ENCODE data around the gene CATSPER3. TPM values are rescaled to one million over a fixed set of nuclear protein-coding genes. Genes with fewer than 3 reads are reported as not detected.

Gene CATSPER3
- total and polyA plus RNA-seq, 2 of the 13 experiments (the other 11 are each of a cell fraction or from before 2014, with no cell fraction given), result 0.33 to 0.37 TPM

DNA sequence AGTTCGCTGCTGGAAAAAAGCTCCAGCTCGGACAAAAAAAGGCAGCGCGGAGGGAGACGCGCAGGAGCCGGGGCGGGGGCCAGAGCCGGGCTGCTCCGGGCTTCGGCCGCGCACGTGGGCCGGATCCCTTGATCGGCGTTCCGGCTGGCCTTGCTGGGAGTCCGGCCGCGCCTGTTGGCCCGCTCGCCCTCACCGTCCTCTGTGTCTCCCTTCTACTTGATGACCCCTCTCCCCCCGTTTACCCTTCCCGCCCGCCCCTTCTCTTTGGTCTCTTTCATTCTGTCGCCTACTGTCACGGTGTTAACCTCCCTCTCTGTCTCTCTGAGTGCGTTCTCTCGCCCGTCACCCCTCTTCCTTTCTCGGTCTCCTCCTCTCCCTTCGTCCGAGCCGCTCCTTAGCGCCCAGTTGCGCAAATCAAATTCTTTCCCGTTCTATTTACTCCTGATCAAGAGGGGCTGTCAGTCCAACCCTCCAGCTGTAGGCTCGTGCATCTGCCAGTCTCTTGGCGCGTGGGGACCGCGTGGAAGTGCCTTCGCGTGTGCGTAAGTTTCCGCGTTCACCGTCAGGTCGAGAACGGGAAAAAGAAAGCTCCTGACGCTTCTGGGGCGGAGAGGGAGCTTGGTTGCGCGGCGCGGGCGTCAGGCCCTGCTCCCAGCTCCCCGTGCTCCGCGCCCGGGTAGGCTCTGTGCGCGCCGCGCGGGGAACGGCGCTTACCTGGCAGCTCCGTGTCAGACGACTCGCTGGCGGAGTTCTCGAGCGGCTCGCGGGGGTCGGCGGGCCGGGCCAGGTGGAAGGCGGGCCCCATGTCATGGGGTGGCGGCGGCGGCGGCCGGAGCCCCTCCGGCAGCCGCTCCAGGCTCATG is 65.5 kb downstream of the CATSPER3 start (continued):
- TF ChIP-seq, protein P1, sequence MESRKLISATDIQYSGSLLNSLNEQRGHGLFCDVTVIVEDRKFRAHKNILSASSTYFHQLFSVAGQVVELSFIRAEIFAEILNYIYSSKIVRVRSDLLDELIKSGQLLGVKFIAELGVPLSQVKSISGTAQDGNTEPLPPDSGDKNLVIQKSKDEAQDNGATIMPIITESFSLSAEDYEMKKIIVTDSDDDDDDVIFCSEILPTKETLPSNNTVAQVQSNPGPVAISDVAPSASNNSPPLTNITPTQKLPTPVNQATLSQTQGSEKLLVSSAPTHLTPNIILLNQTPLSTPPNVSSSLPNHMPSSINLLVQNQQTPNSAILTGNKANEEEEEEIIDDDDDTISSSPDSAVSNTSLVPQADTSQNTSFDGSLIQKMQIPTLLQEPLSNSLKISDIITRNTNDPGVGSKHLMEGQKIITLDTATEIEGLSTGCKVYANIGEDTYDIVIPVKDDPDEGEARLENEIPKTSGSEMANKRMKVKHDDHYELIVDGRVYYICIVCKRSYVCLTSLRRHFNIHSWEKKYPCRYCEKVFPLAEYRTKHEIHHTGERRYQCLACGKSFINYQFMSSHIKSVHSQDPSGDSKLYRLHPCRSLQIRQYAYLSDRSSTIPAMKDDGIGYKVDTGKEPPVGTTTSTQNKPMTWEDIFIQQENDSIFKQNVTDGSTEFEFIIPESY (CRISPR knock-in tag; IDR thresholded peaks at IDR 0.05), result no peak
- TF ChIP-seq, protein P2, sequence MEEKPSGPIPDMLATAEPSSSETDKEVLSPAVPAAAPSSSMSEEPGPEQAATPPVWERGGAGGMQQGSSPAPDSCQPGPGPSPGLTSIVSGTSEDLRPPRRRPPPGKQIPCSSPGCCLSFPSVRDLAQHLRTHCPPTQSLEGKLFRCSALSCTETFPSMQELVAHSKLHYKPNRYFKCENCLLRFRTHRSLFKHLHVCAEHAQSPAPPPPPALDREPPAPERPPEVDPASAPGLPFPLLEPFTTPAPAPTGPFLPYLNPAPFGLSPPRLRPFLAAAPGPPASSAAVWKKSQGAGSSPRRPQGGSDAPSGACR (CRISPR knock-in tag; IDR thresholded peaks at IDR 0.05), result no peak
- TF ChIP-seq, protein P3, sequence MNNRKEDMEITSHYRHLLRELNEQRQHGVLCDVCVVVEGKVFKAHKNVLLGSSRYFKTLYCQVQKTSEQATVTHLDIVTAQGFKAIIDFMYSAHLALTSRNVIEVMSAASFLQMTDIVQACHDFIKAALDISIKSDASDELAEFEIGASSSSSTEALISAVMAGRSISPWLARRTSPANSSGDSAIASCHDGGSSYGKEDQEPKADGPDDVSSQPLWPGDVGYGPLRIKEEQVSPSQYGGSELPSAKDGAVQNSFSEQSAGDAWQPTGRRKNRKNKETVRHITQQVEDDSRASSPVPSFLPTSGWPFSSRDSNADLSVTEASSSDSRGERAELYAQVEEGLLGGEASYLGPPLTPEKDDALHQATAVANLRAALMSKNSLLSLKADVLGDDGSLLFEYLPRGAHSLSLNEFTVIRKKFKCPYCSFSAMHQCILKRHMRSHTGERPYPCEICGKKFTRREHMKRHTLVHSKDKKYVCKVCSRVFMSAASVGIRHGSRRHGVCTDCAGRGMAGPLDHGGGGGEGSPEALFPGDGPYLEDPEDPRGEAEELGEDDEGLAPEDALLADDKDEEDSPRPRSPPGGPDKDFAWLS (CRISPR knock-in tag; IDR thresholded peaks at IDR 0.05; ENCODE audit: borderline replicate concordance), result no peak
- TF ChIP-seq ASH2L (IDR thresholded peaks at IDR 0.05; ENCODE audit: insufficient read length, low read depth, low read length), result peak; percentile 59
- no peak for TF ChIP-seq ZNF780A (CRISPR knock-in tag; IDR thresholded peaks at IDR 0.05)
- TF ChIP-seq PHF21A (CRISPR knock-in tag; IDR thresholded peaks at IDR 0.05), result peak; percentile 58; the same call in 1 of the 2 replicates
- TF ChIP-seq, protein P4, sequence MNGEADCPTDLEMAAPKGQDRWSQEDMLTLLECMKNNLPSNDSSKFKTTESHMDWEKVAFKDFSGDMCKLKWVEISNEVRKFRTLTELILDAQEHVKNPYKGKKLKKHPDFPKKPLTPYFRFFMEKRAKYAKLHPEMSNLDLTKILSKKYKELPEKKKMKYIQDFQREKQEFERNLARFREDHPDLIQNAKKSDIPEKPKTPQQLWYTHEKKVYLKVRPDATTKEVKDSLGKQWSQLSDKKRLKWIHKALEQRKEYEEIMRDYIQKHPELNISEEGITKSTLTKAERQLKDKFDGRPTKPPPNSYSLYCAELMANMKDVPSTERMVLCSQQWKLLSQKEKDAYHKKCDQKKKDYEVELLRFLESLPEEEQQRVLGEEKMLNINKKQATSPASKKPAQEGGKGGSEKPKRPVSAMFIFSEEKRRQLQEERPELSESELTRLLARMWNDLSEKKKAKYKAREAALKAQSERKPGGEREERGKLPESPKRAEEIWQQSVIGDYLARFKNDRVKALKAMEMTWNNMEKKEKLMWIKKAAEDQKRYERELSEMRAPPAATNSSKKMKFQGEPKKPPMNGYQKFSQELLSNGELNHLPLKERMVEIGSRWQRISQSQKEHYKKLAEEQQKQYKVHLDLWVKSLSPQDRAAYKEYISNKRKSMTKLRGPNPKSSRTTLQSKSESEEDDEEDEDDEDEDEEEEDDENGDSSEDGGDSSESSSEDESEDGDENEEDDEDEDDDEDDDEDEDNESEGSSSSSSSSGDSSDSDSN (CRISPR knock-in tag; IDR thresholded peaks at IDR 0.05), result peak; percentile 78
- TF ChIP-seq, protein P5, sequence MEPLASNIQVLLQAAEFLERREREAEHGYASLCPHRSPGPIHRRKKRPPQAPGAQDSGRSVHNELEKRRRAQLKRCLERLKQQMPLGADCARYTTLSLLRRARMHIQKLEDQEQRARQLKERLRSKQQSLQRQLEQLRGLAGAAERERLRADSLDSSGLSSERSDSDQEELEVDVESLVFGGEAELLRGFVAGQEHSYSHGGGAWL (CRISPR knock-in tag; IDR thresholded peaks at IDR 0.05), result 0 out of 2 replicates have a peak, but pooled peaks have one; percentile 54
- TF ChIP-seq PCBP1 (IDR thresholded peaks at IDR 0.05; ENCODE audit: borderline replicate concordance, low read depth, low read length), result 0 out of 2 replicates have a peak, but pooled peaks have one; percentile 48
- TF ChIP-seq PRPF4 (IDR thresholded peaks at IDR 0.05; ENCODE audit: low read depth, low read length, poor library complexity, severe bottlenecking), result no peak
- TF ChIP-seq ZFY (CRISPR knock-in tag; IDR thresholded peaks at IDR 0.05), result peak; percentile 51; the same call in 1 of the 2 replicates
- no peak for TF ChIP-seq ZSCAN20 (CRISPR knock-in tag; IDR thresholded peaks at IDR 0.05; ENCODE audit: borderline replicate concordance)
- TF ChIP-seq KDM5A (IDR thresholded peaks at IDR 0.05; ENCODE audit: borderline replicate concordance, low read length), result no peak
- no peak for TF ChIP-seq CBX1 (IDR thresholded peaks at IDR 0.05; ENCODE audit: low read depth)
- TF ChIP-seq POLR2G (IDR thresholded peaks at IDR 0.05; ENCODE audit: low read depth, low read length), result peak; percentile 44; the same call in 1 of the 2 replicates
- no peak for TF ChIP-seq SKI (IDR thresholded peaks at IDR 0.05; ENCODE audit: partially characterized antibody)
- no peak for TF ChIP-seq ZNF761 (CRISPR knock-in tag; conservative IDR thresholded peaks at IDR 0.05)
- TF ChIP-seq ZNF3 (CRISPR knock-in tag; IDR thresholded peaks at IDR 0.05), result no peak
- TF ChIP-seq ZNF660 (CRISPR knock-in tag; IDR thresholded peaks at IDR 0.05; ENCODE audit: borderline replicate concordance, low read depth), result no peak
- no peak for TF ChIP-seq ZFP1 (CRISPR knock-in tag; IDR thresholded peaks at IDR 0.05)
